Thyroid gland (tissue), 4 donors: ENCODE data around the gene SIPA1L3.

ENCODE experiments used
- POLR2A ChIP-seq, 2 donors: fragments of 450-650 bp; IDR thresholded peaks; one replicate each; pipeline ENCODE4 v1.6.1; 2017; ENCODE audit warnings: antibody characterized with exemption in 2 of 2, mild to moderate bottlenecking in 2 of 2, moderate library complexity in 1 of 2
- TF ChIP-seq, protein P1 (sequence below), 6 experiments: fragments of 200-600 bp in 3 of 6; fragments of 450-650 bp in 3 of 6; sonication (generic) in 3 of 6; IDR thresholded peaks; one replicate each; pipeline ENCODE4 v1.5.1; 2016 to 2019; ENCODE audit warnings: antibody characterized with exemption in 6 of 6, mild to moderate bottlenecking in 2 of 6, inconsistent platforms in 1 of 6, moderate library complexity in 1 of 6

DNA sequence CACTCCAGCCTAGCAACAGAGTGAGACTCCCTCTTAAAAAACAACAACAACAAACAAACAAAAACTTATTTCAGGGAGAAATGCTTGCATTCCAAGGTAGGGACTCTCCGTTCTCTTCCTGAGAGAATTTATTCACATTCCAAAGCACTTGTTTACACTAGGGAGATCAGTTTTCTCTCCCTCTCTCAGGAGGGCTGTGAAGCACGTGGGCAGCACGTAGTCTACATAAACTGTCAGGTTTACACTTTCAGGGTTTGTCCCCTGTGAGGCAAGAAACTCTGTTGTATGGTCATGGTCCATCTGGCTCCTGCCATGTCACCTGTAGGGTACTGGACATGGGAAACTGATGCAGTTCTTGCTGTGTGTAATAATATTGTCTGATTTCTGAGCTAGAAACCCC, 32.2 kb upstream of the SIPA1L3 start:
- peak in 1 of 2 donors; percentile 11 for TF ChIP-seq POLR2A (IDR thresholded peaks at IDR 0.05)
- TF ChIP-seq, protein P1, sequence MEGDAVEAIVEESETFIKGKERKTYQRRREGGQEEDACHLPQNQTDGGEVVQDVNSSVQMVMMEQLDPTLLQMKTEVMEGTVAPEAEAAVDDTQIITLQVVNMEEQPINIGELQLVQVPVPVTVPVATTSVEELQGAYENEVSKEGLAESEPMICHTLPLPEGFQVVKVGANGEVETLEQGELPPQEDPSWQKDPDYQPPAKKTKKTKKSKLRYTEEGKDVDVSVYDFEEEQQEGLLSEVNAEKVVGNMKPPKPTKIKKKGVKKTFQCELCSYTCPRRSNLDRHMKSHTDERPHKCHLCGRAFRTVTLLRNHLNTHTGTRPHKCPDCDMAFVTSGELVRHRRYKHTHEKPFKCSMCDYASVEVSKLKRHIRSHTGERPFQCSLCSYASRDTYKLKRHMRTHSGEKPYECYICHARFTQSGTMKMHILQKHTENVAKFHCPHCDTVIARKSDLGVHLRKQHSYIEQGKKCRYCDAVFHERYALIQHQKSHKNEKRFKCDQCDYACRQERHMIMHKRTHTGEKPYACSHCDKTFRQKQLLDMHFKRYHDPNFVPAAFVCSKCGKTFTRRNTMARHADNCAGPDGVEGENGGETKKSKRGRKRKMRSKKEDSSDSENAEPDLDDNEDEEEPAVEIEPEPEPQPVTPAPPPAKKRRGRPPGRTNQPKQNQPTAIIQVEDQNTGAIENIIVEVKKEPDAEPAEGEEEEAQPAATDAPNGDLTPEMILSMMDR (IDR thresholded peaks at IDR 0.05): no peak
